GM23248 (cell line): Measurements from ENCODE around the gene CCDC197.

ENCODE experiments used
- EZH2 ChIP-seq: fragments of 200-600 bp; sonication (generic); IDR thresholded peaks from 2 replicates; pipeline ENCODE4 v1.6.1; 2018; ENCODE audit warnings: antibody characterized with exemption, mild to moderate bottlenecking; ENCODE audit not compliant: insufficient read depth, poor library complexity, severe bottlenecking
- EZH2phosphoT487 ChIP-seq: fragments of 200-600 bp; sonication (generic); IDR thresholded peaks from 2 replicates; pipeline ENCODE4 v1.6.1; 2018; ENCODE audit warnings: antibody characterized with exemption, moderate library complexity, mild to moderate bottlenecking, low read depth; ENCODE audit not compliant: insufficient read depth

DNA sequence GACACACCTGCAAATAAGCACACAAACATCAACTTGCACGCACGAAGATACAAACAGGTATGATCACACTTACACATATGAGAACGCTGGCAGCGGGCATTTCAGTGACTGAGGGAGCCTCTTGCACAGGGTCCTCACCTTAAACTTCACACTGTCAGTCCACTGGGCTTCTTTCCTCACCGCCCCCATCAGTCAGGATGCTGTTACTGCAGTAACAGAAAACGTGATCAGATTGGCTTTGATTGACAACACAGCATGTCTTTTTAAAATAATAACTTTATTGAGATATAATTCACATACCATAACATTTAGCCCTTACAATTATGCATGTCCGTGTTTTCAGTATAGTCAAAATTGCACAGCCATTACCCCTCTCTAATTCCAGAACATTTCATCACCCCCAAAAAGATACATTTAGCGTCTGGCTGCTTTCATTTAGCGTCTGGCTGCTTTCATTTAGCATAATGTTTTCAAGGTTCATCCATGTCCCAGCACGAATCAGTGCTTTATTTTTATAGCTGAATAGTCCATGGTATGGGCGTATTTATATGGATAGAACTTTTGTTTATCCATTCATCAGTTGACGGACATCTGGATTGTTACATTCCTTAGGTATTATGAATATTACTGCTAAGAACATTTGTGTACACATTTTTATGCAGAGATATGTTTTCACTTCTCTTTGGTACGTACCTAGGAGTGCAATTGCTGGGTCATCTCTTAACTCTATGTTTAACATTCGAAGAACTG is 8.4 kb downstream of the CCDC197 start:
- TF ChIP-seq EZH2phosphoT487 (no peak), EZH2 (no peak)
